GM12801 (cell line): ENCODE measurements around the gene ROR2.

ENCODE experiments used
- CTCF ChIP-seq: IDR thresholded peaks from one replicate; pipeline ENCODE4 v1.5.1; 2011; ENCODE audit warnings: control low read depth; ENCODE audit not compliant: insufficient read length; ENCODE audit errors: extremely low read depth

Gene ROR2

GRCh38 chr9:91755761-91756509 is 194.1 kb downstream of the ROR2 start:
- TF ChIP-seq CTCF, result no peak

GRCh38 chr9:91753711-91754110 is 196.3 kb downstream of the ROR2 start:
- no peak for TF ChIP-seq CTCF

GRCh38 chr9:91751922-91752321 is 198.1 kb downstream of the ROR2 start:
- no peak for TF ChIP-seq CTCF

GRCh38 chr9:91750343-91750742 is 199.7 kb downstream of the ROR2 start:
- TF ChIP-seq CTCF, result no peak

- TF ChIP-seq CTCF, result no peak
Observed at GRCh38 chr9:91746904-91747303, 203.1 kb downstream of the ROR2 start.

- TF ChIP-seq CTCF, result no peak
Observed at GRCh38 chr9:91746357-91746756, 203.7 kb downstream of the ROR2 start.

GRCh38 chr9:91744114-91744513 is 205.9 kb downstream of the ROR2 start:
- TF ChIP-seq CTCF, result no peak
